ENCODE measurements around the gene BTBD2.
"Not testable (repeated sequence)": the region's sequence is repeated elsewhere in the genome, so short reads cannot be mapped to it uniquely, and the experiment has no call there.

Gene BTBD2

DNA sequence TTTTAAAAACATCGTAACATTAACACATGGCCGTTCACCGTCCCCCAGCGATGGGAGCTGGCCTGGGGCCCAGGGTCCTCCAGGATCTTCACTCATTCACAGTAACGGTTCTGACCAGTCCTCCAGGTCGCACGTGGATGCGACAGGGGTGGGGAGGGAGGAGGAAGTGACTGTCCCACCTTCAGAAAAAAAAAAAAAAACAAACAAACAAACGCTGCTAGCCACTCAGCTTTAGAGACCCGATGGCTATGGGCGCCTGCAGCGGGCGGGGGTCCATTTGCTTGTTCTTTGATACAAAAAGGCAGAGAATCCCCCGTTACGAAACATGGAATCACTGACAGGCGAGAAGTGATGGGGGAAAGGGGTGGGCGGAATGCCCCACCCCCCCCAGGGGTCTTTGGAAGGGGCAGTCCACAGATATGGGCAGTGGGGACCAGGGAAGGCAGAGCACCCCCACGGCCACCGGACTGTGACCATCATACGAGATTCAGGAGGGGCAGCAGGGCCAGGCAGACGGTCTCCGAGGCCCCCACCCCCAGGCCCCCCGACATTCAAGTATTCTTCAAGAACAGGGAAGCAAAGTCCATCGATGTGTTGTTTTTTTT, 22.2 kb upstream of the BTBD2 start:
- no peak for DNase-seq (ENCODE audit: low read depth)
- no peak overlapping the region for H3K4me3 ChIP-seq (ENCODE audit: low read length)
- TF ChIP-seq, protein P1, sequence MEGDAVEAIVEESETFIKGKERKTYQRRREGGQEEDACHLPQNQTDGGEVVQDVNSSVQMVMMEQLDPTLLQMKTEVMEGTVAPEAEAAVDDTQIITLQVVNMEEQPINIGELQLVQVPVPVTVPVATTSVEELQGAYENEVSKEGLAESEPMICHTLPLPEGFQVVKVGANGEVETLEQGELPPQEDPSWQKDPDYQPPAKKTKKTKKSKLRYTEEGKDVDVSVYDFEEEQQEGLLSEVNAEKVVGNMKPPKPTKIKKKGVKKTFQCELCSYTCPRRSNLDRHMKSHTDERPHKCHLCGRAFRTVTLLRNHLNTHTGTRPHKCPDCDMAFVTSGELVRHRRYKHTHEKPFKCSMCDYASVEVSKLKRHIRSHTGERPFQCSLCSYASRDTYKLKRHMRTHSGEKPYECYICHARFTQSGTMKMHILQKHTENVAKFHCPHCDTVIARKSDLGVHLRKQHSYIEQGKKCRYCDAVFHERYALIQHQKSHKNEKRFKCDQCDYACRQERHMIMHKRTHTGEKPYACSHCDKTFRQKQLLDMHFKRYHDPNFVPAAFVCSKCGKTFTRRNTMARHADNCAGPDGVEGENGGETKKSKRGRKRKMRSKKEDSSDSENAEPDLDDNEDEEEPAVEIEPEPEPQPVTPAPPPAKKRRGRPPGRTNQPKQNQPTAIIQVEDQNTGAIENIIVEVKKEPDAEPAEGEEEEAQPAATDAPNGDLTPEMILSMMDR (conservative IDR thresholded peaks at IDR 0.05; ENCODE audit: low read length) = no peak

DNA sequence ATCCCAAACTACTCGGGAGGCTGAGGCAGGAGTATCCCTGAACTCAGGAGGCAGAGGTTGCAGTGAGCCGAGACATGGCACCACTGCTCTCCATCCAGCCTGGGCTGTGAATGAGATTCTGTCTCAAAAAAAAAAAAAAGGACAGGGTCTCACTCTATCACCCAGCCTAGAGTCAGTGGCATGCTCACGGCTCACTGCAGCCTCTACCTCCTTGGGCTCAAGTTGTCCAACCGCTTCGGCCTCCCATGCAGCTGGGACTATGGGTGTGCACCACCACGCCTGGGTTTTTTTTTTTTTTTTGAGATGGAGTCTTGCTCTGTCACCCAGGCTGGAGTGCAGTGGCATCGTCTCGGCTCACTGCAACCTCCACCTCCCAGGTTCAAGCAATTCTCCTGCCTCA, 20.9 kb upstream of the BTBD2 start:
- TF ChIP-seq, protein P1 (conservative IDR thresholded peaks at IDR 0.05; ENCODE audit: low read length) = no peak
- DNase-seq (ENCODE audit: low read depth) = no peak
- no peak overlapping the region for H3K4me3 ChIP-seq (ENCODE audit: low read length)

DNA sequence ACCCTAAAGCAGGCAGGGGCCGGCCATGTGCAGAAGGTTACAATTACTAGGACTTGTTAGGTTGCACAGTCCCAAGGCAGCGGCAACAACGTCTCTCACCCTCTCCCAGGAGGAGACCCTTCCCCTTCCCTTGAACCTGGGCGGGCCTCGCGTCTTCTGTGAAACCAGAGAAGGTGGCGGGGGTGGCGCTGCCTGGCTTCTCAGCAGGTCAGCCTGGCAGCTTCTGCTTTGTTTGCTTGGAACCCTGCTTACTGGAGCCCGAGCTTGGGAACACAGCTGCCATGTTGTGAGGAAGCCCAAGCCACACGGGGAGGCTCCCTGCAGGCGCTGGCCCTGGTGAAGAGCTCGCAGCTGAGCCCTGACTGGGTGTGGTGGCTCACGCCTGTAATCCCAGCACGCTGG, 20.1 kb upstream of the BTBD2 start:
- DNase-seq (ENCODE audit: low read depth) = no peak
- no peak overlapping the region for H3K4me3 ChIP-seq (ENCODE audit: low read length)
- TF ChIP-seq, protein P1 (conservative IDR thresholded peaks at IDR 0.05; ENCODE audit: low read length) = no peak

DNA sequence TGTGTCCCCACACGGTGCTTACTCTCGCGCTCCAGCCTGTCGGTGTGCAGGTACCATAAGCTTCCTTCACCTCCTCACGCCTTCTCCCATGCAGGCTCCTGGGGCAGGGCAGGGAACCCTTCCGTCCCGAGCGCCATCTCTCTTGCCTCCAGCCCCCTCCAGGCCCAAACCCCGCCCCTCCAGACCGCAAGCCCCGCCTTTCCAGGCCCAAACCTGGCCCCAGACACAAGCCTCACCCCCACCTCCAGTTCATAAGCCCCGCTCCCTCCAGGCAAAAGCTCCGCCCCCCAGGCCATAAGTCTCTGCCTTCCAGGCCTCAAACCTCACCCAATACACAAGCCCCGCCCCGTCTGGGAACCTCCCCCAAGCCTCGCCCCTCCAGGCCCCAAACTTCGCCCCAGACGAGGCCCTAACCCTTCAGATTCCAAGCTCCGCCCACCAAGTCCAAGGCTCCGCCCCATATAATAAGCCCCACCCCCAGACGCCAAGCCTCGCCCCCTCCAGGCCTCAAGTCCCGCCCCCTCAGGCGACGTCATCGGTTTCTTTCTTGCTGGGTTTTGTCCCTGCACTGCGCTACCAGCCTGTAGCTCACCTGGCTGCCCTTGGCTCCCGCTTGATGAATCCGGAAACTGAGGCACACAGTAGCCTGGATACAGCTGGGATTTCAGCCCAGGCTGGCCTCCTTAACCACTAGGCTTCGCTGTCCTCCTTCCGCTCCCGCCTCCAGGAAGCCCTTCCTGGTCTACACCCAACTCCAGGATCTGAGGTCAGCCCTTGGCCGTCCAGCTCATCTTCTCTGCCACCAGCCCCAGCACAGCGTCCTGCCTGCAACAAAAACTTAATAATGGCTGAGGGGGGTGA, 19.4 kb upstream of the BTBD2 start:
- TF ChIP-seq, protein P1 (conservative IDR thresholded peaks at IDR 0.05; ENCODE audit: low read length) = no peak
- DNase-seq (ENCODE audit: low read depth) = no peak
- H3K4me3 ChIP-seq (ENCODE audit: low read length) = no peak overlapping the region

DNA sequence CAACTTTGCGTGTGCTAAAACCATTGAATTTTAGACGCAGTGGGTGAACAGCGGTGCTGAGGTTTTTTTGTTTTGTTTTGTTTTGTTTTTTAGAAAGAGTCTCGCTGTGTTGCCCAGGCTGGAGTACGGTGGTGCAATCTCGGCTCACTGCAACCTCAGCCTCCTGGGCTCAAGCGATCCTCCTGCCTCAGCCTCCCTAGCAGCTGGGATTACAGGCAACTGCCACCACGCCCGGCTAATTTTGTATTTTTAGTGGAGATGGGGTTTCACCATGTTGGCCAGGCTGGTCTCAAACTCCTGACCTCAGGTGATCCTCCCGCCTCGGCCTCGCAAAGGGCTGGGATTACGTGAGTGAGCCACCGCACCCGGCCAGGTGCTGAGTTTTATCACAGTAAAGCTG, 18.7 kb upstream of the BTBD2 start:
- DNase-seq (ENCODE audit: low read depth); H3K4me3 ChIP-seq (ENCODE audit: low read length): not testable (repeated sequence)

DNA sequence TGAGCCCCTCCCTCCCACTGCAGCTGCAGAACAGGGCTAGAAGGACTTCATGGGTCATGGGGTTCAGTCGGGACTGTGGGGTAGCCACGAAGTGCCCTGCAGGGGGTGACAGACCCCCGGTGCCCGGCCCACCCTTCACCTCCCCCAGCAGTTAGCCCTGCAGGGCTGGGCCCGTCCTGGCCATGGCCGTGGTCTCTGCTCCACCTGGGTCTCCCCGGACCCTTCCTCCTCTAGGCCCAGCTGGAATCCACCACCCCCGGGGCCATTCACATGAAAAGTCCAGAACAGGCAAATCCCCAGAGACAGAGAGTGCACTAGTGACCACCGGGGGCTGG, 18.3 kb upstream of the BTBD2 start:
- no peak overlapping the region for H3K4me3 ChIP-seq (ENCODE audit: low read length)
- no peak for DNase-seq (ENCODE audit: low read depth)
- TF ChIP-seq, protein P1 (conservative IDR thresholded peaks at IDR 0.05; ENCODE audit: low read length) = no peak

DNA sequence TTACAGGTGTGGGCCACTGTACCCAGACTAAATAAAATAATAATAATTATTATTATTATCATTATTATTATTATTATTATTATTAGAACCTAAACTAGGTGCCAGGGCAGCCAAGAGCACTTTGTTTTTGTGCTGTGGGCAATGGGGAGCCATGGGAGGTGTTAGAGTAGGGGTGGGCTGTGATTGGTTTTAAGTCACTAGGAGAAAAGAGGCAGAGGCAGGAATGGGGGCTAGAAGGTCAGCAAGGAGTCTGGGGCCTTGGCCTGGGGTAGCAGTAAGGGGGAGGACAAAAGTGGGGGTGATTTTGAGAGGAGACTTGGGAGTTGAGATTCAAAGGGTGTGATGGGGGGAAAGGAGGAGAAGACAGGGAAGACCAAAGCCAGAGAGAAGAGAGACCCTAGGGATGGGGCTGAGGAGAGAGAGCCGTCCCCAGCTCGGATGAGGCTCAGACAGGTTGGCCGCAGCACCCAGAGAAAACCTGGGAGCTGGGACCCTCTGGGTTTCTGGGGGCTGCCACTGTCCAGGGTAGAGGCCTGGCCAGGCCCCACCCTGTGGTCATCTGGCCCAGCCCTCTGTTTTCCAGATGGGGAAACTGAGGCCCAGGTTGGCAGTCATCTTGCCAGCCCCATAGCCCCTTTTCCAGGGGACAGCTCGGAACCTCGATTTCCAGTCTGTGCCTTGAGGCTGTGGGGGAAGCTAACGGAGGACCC, 17.8 kb upstream of the BTBD2 start:
- no peak overlapping the region for H3K4me3 ChIP-seq (ENCODE audit: low read length)
- DNase-seq (ENCODE audit: low read depth) = no peak
- TF ChIP-seq, protein P1 (conservative IDR thresholded peaks at IDR 0.05; ENCODE audit: low read length) = no peak
